HG03521 (cell line): Measurements from ENCODE around the gene ENOX1.
"Not testable (repeated sequence)": the region's sequence is repeated elsewhere in the genome, so short reads cannot be mapped to it uniquely, and the experiment has no call there.

Experiments used
- ATAC-seq: cut with Tn5 transposase; IDR thresholded peaks from one replicate; pipeline ENCODE4 v1.9.1; 2021; ENCODE audit warnings: mild to moderate bottlenecking, moderate library complexity; ENCODE audit not compliant: unreplicated experiment

Gene ENOX1

GRCh38 chr13:43185226-43185625 lies 601.5 kb downstream of the ENOX1 start:
- no peak for ATAC-seq

- ATAC-seq: no peak
Observed at GRCh38 chr13:43180837-43181236, 605.9 kb downstream of the ENOX1 start.

- ATAC-seq: no peak
Observed at GRCh38 chr13:43180036-43180660, 606.6 kb downstream of the ENOX1 start.

GRCh38 chr13:43171489-43171888 lies 615.3 kb downstream of the ENOX1 start:
- ATAC-seq: no peak

- no peak for ATAC-seq
Observed at GRCh38 chr13:43170506-43170905, 616.3 kb downstream of the ENOX1 start.

- ATAC-seq: not testable (repeated sequence)
Observed at GRCh38 chr13:43168434-43168833, 618.3 kb downstream of the ENOX1 start.

GRCh38 chr13:43167731-43168130 lies 619.0 kb downstream of the ENOX1 start:
- no peak for ATAC-seq

- no peak for ATAC-seq
Observed at GRCh38 chr13:43166644-43167457, 619.9 kb downstream of the ENOX1 start.
